Right cardiac atrium (tissue), 5 donors: Measurements from ENCODE around the gene FBXL4. TPM values are rescaled to one million over a fixed set of nuclear protein-coding genes. Genes with fewer than 3 reads are reported as not detected.

Source experiments
- ATAC-seq, 2 donors: fragments of 200-7000 bp; cut with Tn5 transposase; one replicate each; pipeline versions ENCODE4 v1.8.0 to v1.9.1; 2020; ENCODE audit warnings: moderate library complexity in 2 of 2, mild to moderate bottlenecking in 1 of 2
- DNase-seq, 3 donors: peaks; one replicate each; pipeline ENCODE4 v3.0.0-alpha.2; 2020
- H3K27ac ChIP-seq: one replicate; pipeline ENCODE4 v1.5.1; 2013; ENCODE audit warnings: mild to moderate bottlenecking, low read length, control low read depth, moderate library complexity
- H3K27me3 ChIP-seq: one replicate; pipeline ENCODE4 v1.6.1; 2013; ENCODE audit not compliant: control insufficient read depth, insufficient read depth
- H3K4me1 ChIP-seq: one replicate; pipeline ENCODE4 v1.6.1; 2013; ENCODE audit warnings: low read length; ENCODE audit not compliant: control insufficient read depth, insufficient read depth
- H3K4me3 ChIP-seq: one replicate; pipeline ENCODE4 v1.5.1; 2013; ENCODE audit warnings: low read length, control low read depth
- H3K9me3 ChIP-seq: one replicate; pipeline ENCODE4 v1.6.1; 2013; ENCODE audit warnings: low read length; ENCODE audit not compliant: control insufficient read depth
- WGBS: extraction: QIAGEN DNeasy Blood & Tissue Kit; methylation state at CpG from one replicate; pipeline ENCODE4 v1.1.7; 2013; 5-methylcytosine and 5-hydroxymethylcytosine counted together
- intact Hi-C, 4 donors: fragments of 100-400 bp; cut with DNase I; formaldehyde crosslinking; loops; one replicate each; pipeline versions ENCODE4 v1.11.0 to v1.14.0; 2022 to 2023
- polyA plus RNA-seq: library from polyadenylated mRNA; stranded (reverse); fragments of 200-250 nt; gene quantifications from one replicate; pipeline ENCODE4 v1.2.3, GENCODE V29; 2013
- total RNA-seq, 4 donors: library from RNA; stranded (reverse); fragmentation: NEBNext Ultra II Directional; extraction: Animal tissue kit (Norgen Biotek cat#: 25700); gene quantifications; one replicate each; pipeline ENCODE4 v1.2.1, GENCODE V29; 2021
- donor health status: healthy with polysubstance abuse.
- donor health status: DM: no; HTN: yes; CAD: no.
- donor health status: DM: no; HTN: no; CAD: no.
- donor health status: DM: no; HTN: yes; CAD: no; lungs with severe emphysema.
- donor health status: DM: yes; HTN: yes; CAD: no.

The FBXL4 gene
- total and polyA plus RNA-seq, 5 donors = 7.7 to 27.9 (median 24.7) TPM

DNA sequence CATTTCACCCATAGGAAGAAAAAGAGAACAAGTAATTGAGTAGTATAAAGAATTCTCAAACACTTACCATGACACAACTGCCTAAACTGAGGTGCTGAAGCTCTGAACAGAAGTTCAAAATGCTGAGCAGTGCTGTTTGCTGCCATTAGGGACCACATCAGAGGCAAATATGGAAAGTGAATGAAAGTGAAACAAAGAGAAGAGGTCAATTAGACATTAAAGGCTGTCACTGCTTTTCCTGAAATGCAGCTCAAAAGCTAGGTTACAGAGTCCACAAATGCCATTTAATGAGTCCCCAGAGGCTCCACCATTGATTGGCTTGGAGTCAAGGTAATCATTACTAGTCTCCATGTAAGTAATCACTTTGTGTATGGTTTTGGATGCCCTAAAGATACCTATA, 67.3 kb downstream of the FBXL4 start:
- intact Hi-C loops = no loop called here
- DNase-seq = no peak
- Histone ChIP-seq H3K4me1 (no peaks in the 10 kb centered on the region), H3K27ac (no peak overlapping the region), H3K27me3 (no peaks in the 10 kb centered on the region), H3K9me3 (no peaks in the 10 kb centered on the region), H3K4me3 (no peak overlapping the region)
- ATAC-seq = no peak

DNA sequence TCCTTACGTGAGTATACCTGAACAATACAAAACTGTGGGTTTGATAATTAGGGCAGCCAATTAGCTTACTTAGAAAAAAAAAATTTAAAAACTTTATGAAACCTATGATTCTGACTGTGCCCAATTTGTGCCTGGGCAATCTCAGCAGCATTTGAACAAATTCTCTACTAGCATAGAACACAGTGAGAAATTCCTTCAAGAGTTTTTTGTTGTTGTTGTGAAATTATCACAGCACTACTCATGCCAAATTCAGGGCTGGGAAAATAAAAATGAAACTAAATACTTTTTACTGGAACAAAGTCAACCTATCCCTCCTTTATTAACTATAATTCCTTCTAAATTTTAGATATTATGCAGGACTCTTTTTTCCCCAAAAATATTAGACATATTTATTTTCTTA, 70.5 kb downstream of the FBXL4 start:
- H3K27ac ChIP-seq = no peak overlapping the region
- H3K9me3 ChIP-seq = no peaks in the 10 kb centered on the region
- H3K4me1 ChIP-seq = no peaks in the 10 kb centered on the region
- H3K27me3 ChIP-seq = no peaks in the 10 kb centered on the region
- 96% methylated on average over 1 of the region's 1 CpG for WGBS
- DNase-seq (no peak), ATAC-seq (peak in 1 of 2 donors; percentile 43)
- H3K4me3 ChIP-seq = no peak overlapping the region
- intact Hi-C loops = no loop called here

DNA sequence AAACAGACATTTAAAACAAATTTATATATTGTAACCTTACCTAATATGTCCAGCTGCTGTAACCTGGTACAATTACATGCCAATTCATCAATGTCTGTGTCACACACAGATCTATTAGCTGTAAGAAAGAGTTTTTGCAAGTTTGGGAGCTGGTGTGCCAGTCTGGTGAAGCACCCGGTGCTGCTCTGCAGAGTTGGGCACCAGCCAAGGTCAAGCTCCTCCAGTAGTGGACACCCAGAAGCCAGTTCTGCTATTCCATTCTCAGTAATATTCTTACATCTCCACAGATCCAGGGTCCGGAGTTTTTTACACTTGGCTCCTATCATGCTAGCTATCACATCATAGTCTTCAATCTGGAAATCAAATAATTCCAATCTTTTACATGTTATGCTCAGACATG, 72.4 kb downstream of the FBXL4 start:
- DNase-seq (peak in 2 of 3 donors; percentile 57 to 58), ATAC-seq (no peak)
- 65% methylated on average over 2 of the region's 2 CpGs for WGBS

DNA sequence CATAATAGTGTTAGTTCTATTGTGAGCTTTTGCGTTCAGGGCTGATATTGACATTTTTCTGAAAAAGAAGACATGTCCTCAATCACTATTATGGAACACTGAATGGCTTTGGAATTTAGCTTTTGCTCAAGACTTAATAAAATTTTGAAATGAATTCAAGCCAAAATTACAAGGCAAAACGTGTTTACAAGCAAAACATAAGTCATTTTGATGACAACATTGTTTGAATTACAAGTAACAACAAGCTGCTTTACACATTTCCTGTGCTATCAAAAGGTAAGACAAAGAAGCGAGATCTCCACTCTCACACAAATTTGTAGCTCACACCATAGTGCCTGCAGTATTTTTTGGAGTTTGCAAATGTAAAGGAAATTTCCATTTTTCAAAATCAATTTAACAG, 75.9 kb downstream of the FBXL4 start:
- 84% methylated on average over 3 of the region's 3 CpGs for WGBS
- Histone ChIP-seq H3K4me3 (no peak overlapping the region), H3K4me1 (no peaks in the 10 kb centered on the region), H3K27me3 (no peaks in the 10 kb centered on the region), H3K27ac (no peak overlapping the region), H3K9me3 (no peaks in the 10 kb centered on the region)
- no peak for ATAC-seq
- DNase-seq = no peak
- intact Hi-C loops = no loop called here

More for the DNA sequence above, 72.4 kb downstream of the FBXL4 start:
- Histone ChIP-seq H3K4me1 (no peaks in the 10 kb centered on the region), H3K4me3 (no peak overlapping the region), H3K27me3 (no peaks in the 10 kb centered on the region), H3K27ac (no peak overlapping the region), H3K9me3 (no peaks in the 10 kb centered on the region)
- intact Hi-C loops = no loop called here

DNA sequence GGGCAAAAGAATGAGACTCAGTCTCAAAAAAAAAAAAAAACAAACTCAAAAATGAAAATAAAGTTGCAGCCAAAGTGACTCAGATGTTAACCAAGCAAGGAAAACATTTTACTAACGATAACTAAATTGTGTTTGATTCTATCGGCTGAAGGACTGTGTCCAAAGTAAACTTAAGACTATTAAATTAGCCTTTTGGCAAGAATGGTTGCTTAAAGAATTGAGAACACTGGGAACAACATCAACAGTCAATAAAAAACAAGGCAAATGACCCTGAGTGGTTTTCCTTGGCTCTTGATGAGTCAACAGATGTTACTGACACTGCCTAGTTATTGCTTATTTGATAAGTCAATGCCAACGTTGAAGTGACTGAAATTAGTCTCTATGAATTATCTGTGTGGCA, 76.7 kb downstream of the FBXL4 start:
- intact Hi-C loops = no loop called here
- WGBS = 47% methylated on average over 3 of the region's 3 CpGs
- H3K27ac ChIP-seq = no peak overlapping the region
- ATAC-seq (no peak), DNase-seq (no peak)
- H3K27me3 ChIP-seq = no peaks in the 10 kb centered on the region
- H3K4me1 ChIP-seq = no peaks in the 10 kb centered on the region
- no peaks in the 10 kb centered on the region for H3K9me3 ChIP-seq
- no peak overlapping the region for H3K4me3 ChIP-seq

DNA sequence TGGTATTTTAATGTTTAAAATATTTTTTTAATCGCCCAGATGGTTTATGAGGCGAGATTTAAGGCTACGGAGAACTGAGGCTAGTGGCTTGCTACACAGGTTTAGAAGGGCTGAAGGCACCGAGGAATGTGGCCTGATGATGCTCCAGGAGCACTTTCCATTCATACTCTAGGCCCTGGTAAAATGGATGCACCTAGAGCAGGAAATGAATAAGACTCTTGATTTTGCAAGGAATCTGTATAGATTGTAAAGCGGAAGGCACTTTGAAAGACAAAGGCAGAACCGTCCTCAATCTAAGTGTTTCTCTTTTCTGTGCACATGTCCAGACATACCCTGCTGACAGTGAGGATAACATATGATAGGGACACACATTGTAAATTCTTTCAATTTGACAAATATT, 83.2 kb downstream of the FBXL4 start:
- whole genome bisulfite sequencing = 97% methylated on average over 6 of the region's 6 CpGs
- Histone ChIP-seq H3K27me3 (no peaks in the 10 kb centered on the region), H3K27ac (no peak overlapping the region), H3K4me1 (no peaks in the 10 kb centered on the region), H3K9me3 (no peaks in the 10 kb centered on the region), H3K4me3 (no peak overlapping the region)
- ATAC-seq (no peak), DNase-seq (no peak)
- intact Hi-C loops = no loop called here

DNA sequence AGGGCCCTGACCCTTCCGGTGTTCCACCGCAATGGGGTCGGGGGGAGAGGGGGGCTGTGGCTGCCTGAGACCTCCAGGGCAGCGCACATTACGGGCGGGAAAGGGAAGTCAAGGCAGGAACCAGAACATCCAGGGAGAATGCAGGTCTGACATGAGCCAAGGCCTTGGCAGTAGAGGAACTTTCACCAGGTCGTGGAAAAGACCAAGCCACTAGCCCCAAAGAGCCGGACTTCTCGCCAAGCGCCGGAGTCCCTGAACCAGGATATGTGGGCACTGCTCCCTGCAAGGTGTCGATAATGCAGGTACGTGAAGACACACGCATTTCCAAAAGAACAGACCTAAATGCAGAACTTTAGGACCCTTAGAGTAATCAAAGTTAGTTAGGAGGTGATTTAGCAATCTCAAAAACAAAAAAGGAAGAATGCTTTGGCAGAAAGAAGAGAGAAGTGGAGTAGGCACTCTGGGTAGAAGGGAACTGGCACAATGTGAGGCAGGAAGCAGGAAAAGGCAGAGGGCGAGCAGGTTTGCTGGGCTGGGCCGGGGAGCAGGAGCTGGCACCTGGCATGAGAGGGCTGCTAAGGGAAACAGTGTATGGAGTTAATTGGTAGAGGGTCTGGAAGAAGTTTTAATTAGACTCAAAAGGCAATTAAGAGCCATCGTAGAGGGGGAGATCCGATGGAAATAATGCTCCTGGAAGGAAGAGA, 99.1 kb downstream of the FBXL4 start:
- WGBS = 51% methylated on average over 18 of the region's 18 CpGs
- no peaks in the 10 kb centered on the region for H3K27me3 ChIP-seq
- DNase-seq (no peak), ATAC-seq (no peak)
- intact Hi-C loops = no loop called here
- H3K27ac ChIP-seq = no peak overlapping the region
- no peaks in the 10 kb centered on the region for H3K4me1 ChIP-seq
- H3K9me3 ChIP-seq = no peaks in the 10 kb centered on the region
- no peak overlapping the region for H3K4me3 ChIP-seq

DNA sequence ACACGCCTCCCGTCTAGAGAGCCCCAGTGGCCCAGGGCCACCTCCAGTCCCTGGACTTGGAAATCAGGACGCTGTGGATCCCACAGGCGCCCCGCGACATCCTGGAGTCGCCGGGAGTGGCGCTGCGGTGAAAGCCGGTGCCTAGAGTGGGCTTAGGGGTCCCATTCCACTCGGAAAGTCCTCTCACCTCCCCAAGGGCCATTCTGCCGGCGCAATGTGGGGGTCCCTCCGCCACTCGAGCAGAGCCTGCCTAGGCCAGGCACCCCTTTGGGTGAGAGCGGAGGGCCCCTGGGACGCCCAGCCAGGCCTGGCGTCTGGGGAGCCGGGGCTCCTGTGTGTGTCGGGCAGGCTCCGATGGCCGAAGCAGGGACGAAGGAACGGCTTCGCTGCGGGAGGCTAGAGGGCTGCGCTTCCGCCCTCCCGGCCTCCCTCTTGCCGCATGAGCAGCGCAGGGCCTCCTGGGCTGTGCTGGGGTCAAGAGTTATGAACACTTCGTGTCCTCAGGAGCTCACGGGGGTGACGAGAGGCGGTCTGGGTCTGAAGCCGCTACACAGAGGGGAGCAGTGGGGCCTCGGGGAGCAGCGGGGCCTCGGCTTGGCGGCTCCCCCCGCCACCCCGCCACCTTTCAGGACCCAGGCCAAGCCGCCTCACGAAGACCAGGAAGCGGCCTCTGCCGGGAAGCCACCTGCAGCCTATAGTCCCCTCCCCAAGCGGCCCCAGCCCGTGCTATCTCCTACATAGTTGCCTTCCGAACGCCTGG, 99.8 kb downstream of the FBXL4 start:
- Histone ChIP-seq H3K27ac (no peak overlapping the region), H3K9me3 (no peaks in the 10 kb centered on the region), H3K4me1 (peaks cover 3% of the 10 kb centered on the region), H3K4me3 (peak overlapping the region; percentile 19), H3K27me3 (no peaks in the 10 kb centered on the region)
- intact Hi-C loops = no loop called here
- DNase-seq (peak in 1 of 3 donors; percentile 48), ATAC-seq (peak; percentile 63 to 65)
- 5% methylated on average over 51 of the region's 51 CpGs for WGBS

DNA sequence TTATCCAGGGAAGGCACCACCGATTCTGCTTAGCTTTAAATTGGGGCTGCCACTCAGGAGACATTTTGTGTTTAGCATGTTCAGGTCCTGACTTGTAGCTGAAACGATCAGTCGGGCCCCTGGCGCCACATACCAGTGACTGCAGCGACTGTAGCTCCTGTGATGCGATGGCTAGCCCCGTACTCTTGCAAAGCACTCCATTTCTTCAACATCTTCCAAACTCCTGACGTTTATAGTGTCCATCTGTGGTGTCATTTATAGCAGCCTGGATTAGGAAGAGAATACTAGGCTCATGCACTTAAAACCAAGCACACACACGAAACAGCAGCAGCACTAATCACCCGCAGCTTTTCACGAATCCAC, 100.3 kb downstream of the FBXL4 start:
- ATAC-seq (no peak), DNase-seq (no peak)
- H3K27me3 ChIP-seq = no peaks in the 10 kb centered on the region
- 30% methylated on average over 11 of the region's 11 CpGs for WGBS
- peaks cover 3% of the 10 kb centered on the region for H3K4me1 ChIP-seq
- H3K4me3 ChIP-seq = peak overlapping the region; percentile 19
- intact Hi-C loops = no loop called here
- H3K9me3 ChIP-seq = no peaks in the 10 kb centered on the region
- no peak overlapping the region for H3K27ac ChIP-seq

DNA sequence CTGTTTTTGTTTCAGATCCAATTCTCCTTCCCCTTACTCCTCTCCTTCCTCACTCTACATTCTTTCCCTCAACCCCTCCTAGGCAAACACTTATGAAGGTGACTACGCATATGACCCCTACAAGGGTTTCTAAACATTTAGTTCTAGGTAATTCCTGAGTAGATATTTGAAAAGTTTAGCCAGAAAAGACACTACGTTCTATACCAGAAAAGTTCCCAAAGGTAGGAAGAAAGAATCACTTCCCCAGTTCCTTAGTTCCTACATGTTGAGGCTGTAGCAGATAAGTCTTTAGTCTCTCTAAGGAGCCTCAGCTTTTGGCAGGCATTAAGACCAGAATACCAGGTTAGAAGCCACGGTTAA, 101.7 kb downstream of the FBXL4 start:
- intact Hi-C loops = no loop called here
- Histone ChIP-seq H3K27me3 (no peaks in the 10 kb centered on the region), H3K4me1 (peaks cover 3% of the 10 kb centered on the region), H3K4me3 (no peak overlapping the region), H3K27ac (no peak overlapping the region), H3K9me3 (no peaks in the 10 kb centered on the region)
- no peak for DNase-seq
- no peak for ATAC-seq
- WGBS = 63% methylated on average over 3 of the region's 3 CpGs

DNA sequence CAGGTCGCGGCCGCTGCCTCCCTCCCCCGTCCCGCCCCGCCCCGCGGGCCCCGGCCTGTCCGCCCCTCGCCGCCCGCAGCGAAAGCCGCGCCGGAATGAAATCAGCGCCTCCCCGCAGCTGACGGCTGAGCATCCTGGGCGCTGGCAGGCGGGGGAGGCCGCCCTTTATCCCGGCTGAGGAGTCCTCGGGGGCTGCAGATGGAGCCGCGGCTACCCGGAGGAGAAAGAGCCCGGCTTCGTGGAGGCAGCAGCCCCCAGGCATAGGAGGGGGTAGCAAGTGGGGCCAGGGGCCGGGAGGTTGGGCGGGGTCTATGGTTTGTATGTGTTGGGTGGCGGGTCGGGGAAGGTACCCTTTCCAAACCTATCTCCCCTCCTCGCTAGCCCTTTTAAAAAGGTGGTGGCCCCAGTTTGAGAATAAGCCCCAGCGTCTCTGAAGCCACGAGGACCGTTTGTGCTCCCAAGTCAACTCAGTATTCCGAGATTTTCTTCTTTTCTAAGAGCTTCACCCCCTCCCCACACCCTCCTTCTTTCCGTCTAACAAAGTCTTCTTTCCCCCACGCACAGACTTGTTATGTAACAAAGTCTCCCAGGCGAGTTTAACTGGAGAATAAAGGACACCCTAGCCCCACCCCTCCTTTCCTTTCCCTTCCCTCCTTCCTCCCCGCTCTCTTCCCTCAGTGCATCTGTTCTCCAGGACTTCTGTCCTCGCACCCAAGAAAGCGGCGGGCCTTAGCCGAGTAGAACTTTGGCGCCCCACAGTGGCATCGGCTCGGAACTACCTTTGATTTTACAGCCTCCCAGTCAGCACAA, 102.3 kb downstream of the FBXL4 start:
- peak; percentile 66 to 84 (median 80) for DNase-seq
- intact Hi-C loops = no loop called here
- Histone ChIP-seq H3K27ac (no peak overlapping the region), H3K9me3 (no peaks in the 10 kb centered on the region), H3K4me1 (peaks cover 3% of the 10 kb centered on the region), H3K27me3 (no peaks in the 10 kb centered on the region), H3K4me3 (peak overlapping the region; percentile 9)
- peak; percentile 57 to 79 for ATAC-seq
- 2% methylated on average over 50 of the region's 50 CpGs for WGBS
